HG02623 (cell line): ENCODE results near the gene EID2B.

Source experiments
- ATAC-seq: cut with Tn5 transposase; IDR thresholded peaks from one replicate; pipeline ENCODE4 v1.9.1; 2021; ENCODE audit warnings: moderate library complexity; ENCODE audit not compliant: unreplicated experiment

Gene EID2B

GRCh38 chr19:39532233-39533002 is at the start of gene EID2B:
Gene EID2B, minus strand, starts transcription at chr19:39532852. Its CDS starts 50 bp downstream, at chr19:39532802.
- ATAC-seq = peak; percentile 86

- ATAC-seq = no peak
These were observed 49.8 kb upstream of the EID2B start for GRCh38 chr19:39582442-39582841.

- ATAC-seq = no peak
These were observed 36.0 kb upstream of the EID2B start for GRCh38 chr19:39568604-39569003.

GRCh38 chr19:39566064-39566463 is 33.4 kb upstream of the EID2B start:
- no peak for ATAC-seq

GRCh38 chr19:39563408-39563807 is 30.8 kb upstream of the EID2B start:
- ATAC-seq = no peak

GRCh38 chr19:39558624-39559117 is 26.0 kb upstream of the EID2B start:
- no peak for ATAC-seq

GRCh38 chr19:39557811-39558623 is 25.4 kb upstream of the EID2B start:
- ATAC-seq = no peak

- ATAC-seq = no peak
These were observed 23.2 kb upstream of the EID2B start for GRCh38 chr19:39555883-39556282.

- no peak for ATAC-seq
These were observed 22.2 kb upstream of the EID2B start for GRCh38 chr19:39554701-39555311.

- ATAC-seq = no peak
These were observed 20.5 kb upstream of the EID2B start for GRCh38 chr19:39553082-39553652.

- ATAC-seq = no peak
These were observed 17.5 kb upstream of the EID2B start for GRCh38 chr19:39550197-39550596.

GRCh38 chr19:39546599-39546998 is 13.9 kb upstream of the EID2B start:
- ATAC-seq = no peak

- ATAC-seq = no peak
These were observed 12.3 kb upstream of the EID2B start for GRCh38 chr19:39544911-39545310.

GRCh38 chr19:39544226-39544903 is 11.7 kb upstream of the EID2B start:
- ATAC-seq = no peak

- no peak for ATAC-seq
These were observed 10.8 kb upstream of the EID2B start for GRCh38 chr19:39543477-39543857.

GRCh38 chr19:39542206-39542605 is 9.6 kb upstream of the EID2B start:
- no peak for ATAC-seq

GRCh38 chr19:39540333-39540673 is 7.7 kb upstream of the EID2B start:
- ATAC-seq = no peak

- peak; percentile 88 for ATAC-seq
These were observed 7.1 kb upstream of the EID2B start, which contains the start of gene EID2 for GRCh38 chr19:39539518-39540332. Gene EID2, minus strand, starts transcription at chr19:39540161. Its CDS starts 82 bp downstream, at chr19:39540079.

- no peak for ATAC-seq
These were observed 6.5 kb upstream of the EID2B start for GRCh38 chr19:39539165-39539517.

- ATAC-seq = no peak
These were observed 1.1 kb upstream of the EID2B start for GRCh38 chr19:39533791-39534190.
